A549 (cell line): ENCODE data around the gene ZNF628. TPM values are rescaled to one million over a fixed set of nuclear protein-coding genes. Genes with fewer than 3 reads are reported as not detected.

Experiments used
- ATAC-seq, 2 experiments: fragments of 200-7000 bp in 1 of 2; fragments of >200 bp in 1 of 2; cut with Nextera tagmentation in 1 of 2; cut with Tn5 transposase in 1 of 2; 3 replicates each; pipeline versions ENCODE4 v1.8.0 to v1.9.1; 2018 to 2020; ENCODE audit warnings: mild to moderate bottlenecking in 1 of 2, moderate library complexity in 1 of 2
- CTCF ChIA-PET: fragments of 300-600 bp; sonication (Branson Sonifier 250); formaldehyde crosslinking; extraction: SDS; loops from one replicate; lab custom pipeline; 2021; ENCODE audit warnings: antibody characterized with exemption, inconsistent platforms; lab: Yijun Ruan, JAX
- POLR2A ChIA-PET: fragments of 350-600 bp; formaldehyde crosslinking; extraction: SDS; loops from one replicate; lab custom pipeline; 2021; ENCODE audit warnings: antibody characterized with exemption, inconsistent platforms; lab: Yijun Ruan, JAX
- DNase-seq, 2 experiments: peaks; one replicate each; pipeline versions ENCODE4 v3.0.0 to v3.0.0-alpha.2; 2011 to 2016; ENCODE audit warnings: low read depth in 1 of 2, low spot score in 1 of 2
- FAIRE-seq: peaks from 2 replicates; lab custom pipeline; 2011; peaks lifted over from hg19 to GRCh38; lab: Jason Lieb, UNC
- H3K27ac ChIP-seq, 2 experiments: fragments of >200 bp; sonication (Bioruptor Twin); formaldehyde crosslinking; 3 replicates each; pipeline ENCODE4 v1.5.1; 2016 to 2017
- H3K4me1 ChIP-seq: fragments of >200 bp; sonication (Bioruptor Twin); formaldehyde crosslinking; 3 replicates; pipeline ENCODE4 v1.6.1; 2016
- H3K4me2 ChIP-seq: fragments of >200 bp; sonication (Bioruptor Twin); formaldehyde crosslinking; 3 replicates; pipeline ENCODE4 v1.6.1; 2016
- H3K4me3 ChIP-seq: fragments of >200 bp; sonication (Bioruptor Twin); formaldehyde crosslinking; 3 replicates; pipeline ENCODE4 v1.5.1; 2016
- H3K9me3 ChIP-seq: fragments of >200 bp; sonication (Bioruptor Twin); formaldehyde crosslinking; 3 replicates; pipeline ENCODE4 v1.6.1; 2016
- BCL3 ChIP-seq: fragments of >200 bp; sonication (Bioruptor Twin); formaldehyde crosslinking; IDR thresholded peaks from 3 replicates; pipeline ENCODE4 v1.6.1; 2016
- CBX2 ChIP-seq: fragments of 200-600 bp; sonication (generic); IDR thresholded peaks from 2 replicates; pipeline ENCODE4 v1.6.1; 2016; ENCODE audit warnings: low read depth, mild to moderate bottlenecking, borderline replicate concordance
- CHD2 ChIP-seq: fragments of 150-350 bp; IDR thresholded peaks from 2 replicates; pipeline ENCODE4 v1.6.1; 2014; ENCODE audit warnings: low read length; ENCODE audit not compliant: partially characterized antibody
- E2F6 ChIP-seq: IDR thresholded peaks from 2 replicates; pipeline ENCODE4 v1.6.1; 2012; ENCODE audit warnings: low read depth, borderline replicate concordance
- ESRRA ChIP-seq: fragments of 150-350 bp; IDR thresholded peaks from 2 replicates; pipeline ENCODE4 v1.6.1; 2014; ENCODE audit warnings: mild to moderate bottlenecking, low read length, borderline replicate concordance
- FOSL2 ChIP-seq, 2 experiments: fragments of 450-650 bp in 1 of 2; fragments of >200 bp in 1 of 2; sonication (Bioruptor Twin) in 1 of 2; formaldehyde crosslinking; IDR thresholded peaks; 2 replicates each; pipeline versions ENCODE4 v1.5.0 to v1.6.1; 2016 to 2020; ENCODE audit warnings: mild to moderate bottlenecking in 1 of 2, moderate library complexity in 1 of 2
- FOXS1 ChIP-seq: fragments of 250-450 bp; sonication (Bioruptor Pico); IDR thresholded peaks from 2 replicates; pipeline ENCODE4 v1.5.0; 2020; ENCODE audit warnings: mild to moderate bottlenecking, moderate library complexity
- HEYL ChIP-seq: fragments of 250-450 bp; sonication (Bioruptor Pico); IDR thresholded peaks from 2 replicates; pipeline ENCODE4 v1.8.0; 2021; ENCODE audit warnings: mild to moderate bottlenecking, moderate library complexity
- HOXA7 ChIP-seq: fragments of 250-450 bp; sonication (Bioruptor Pico); IDR thresholded peaks from 2 replicates; pipeline ENCODE4 v1.5.0; 2020; ENCODE audit warnings: mild to moderate bottlenecking, moderate library complexity
- HOXB13 ChIP-seq: fragments of 250-450 bp; sonication (Bioruptor Pico); IDR thresholded peaks from 2 replicates; pipeline ENCODE4 v1.5.0; 2020; ENCODE audit warnings: low read depth, mild to moderate bottlenecking, moderate library complexity
- HOXB5 ChIP-seq: fragments of 250-450 bp; sonication (Bioruptor Pico); IDR thresholded peaks from 2 replicates; pipeline ENCODE4 v1.5.0; 2020; ENCODE audit warnings: mild to moderate bottlenecking, moderate library complexity
- KDM1A ChIP-seq: fragments of 200-600 bp; sonication (generic); IDR thresholded peaks from 2 replicates; pipeline ENCODE4 v1.6.1; 2016; ENCODE audit warnings: low read depth, mild to moderate bottlenecking
- KDM5A ChIP-seq: fragments of 200-600 bp; sonication (generic); IDR thresholded peaks from 2 replicates; pipeline ENCODE4 v1.6.1; 2016; ENCODE audit warnings: antibody characterized with exemption, mild to moderate bottlenecking
- MAFK ChIP-seq: fragments of 450-650 bp; IDR thresholded peaks from 2 replicates; pipeline ENCODE4 v1.6.1; 2014; ENCODE audit not compliant: partially characterized antibody
- MAX ChIP-seq: IDR thresholded peaks from 2 replicates; pipeline ENCODE4 v1.6.1; 2012
- MAZ ChIP-seq: fragments of 150-350 bp; IDR thresholded peaks from 2 replicates; pipeline ENCODE4 v1.6.1; 2014; ENCODE audit warnings: antibody characterized with exemption, low read depth, low read length, borderline replicate concordance
- NFE2L2 ChIP-seq: fragments of 150-350 bp; conservative IDR thresholded peaks from 2 replicates; pipeline ENCODE4 v1.6.1; 2014; ENCODE audit warnings: low read length
- NR3C1 ChIP-seq: fragments of >200 bp; sonication (Bioruptor Twin); formaldehyde crosslinking; IDR thresholded peaks from 3 replicates; pipeline ENCODE4 v1.6.1; 2017
- PHF8 ChIP-seq: fragments of 200-600 bp; sonication (generic); IDR thresholded peaks from 2 replicates; pipeline ENCODE4 v1.6.1; 2016; ENCODE audit warnings: low read depth, mild to moderate bottlenecking, antibody characterized with exemption, moderate library complexity, borderline replicate concordance
- POLR2A ChIP-seq: IDR thresholded peaks from 2 replicates; pipeline ENCODE4 v1.6.1; 2012; ENCODE audit warnings: mild to moderate bottlenecking, low read length
- POLR2AphosphoS2 ChIP-seq: conservative IDR thresholded peaks from 2 replicates; pipeline ENCODE4 v1.6.1; 2012; ENCODE audit warnings: low read length, improper control_type of control experiment, inconsistent platforms
- RARB ChIP-seq: fragments of 250-450 bp; sonication (Bioruptor Pico); IDR thresholded peaks from 2 replicates; pipeline ENCODE4 v1.8.0; 2021; ENCODE audit warnings: mild to moderate bottlenecking, moderate library complexity
- RCOR1 ChIP-seq: fragments of 150-350 bp; IDR thresholded peaks from 2 replicates; pipeline ENCODE4 v1.6.1; 2014; ENCODE audit warnings: antibody characterized with exemption, low read length, low read depth
- RFX5 ChIP-seq: fragments of 450-650 bp; IDR thresholded peaks from 2 replicates; pipeline ENCODE4 v1.7.1; 2014; ENCODE audit warnings: antibody characterized with exemption, mild to moderate bottlenecking, moderate library complexity
- USF2 ChIP-seq: fragments of 450-650 bp; IDR thresholded peaks from 2 replicates; pipeline ENCODE4 v1.6.1; 2014; ENCODE audit warnings: antibody characterized with exemption
- ZFP36 ChIP-seq: fragments of 450-650 bp; IDR thresholded peaks from 2 replicates; pipeline ENCODE4 v1.6.1; 2014; ENCODE audit warnings: borderline replicate concordance; ENCODE audit not compliant: partially characterized antibody
- ZNF302 ChIP-seq: fragments of 250-450 bp; sonication (Bioruptor Pico); IDR thresholded peaks from 2 replicates; pipeline ENCODE4 v1.9.0; 2021; ENCODE audit warnings: inconsistent platforms, mild to moderate bottlenecking, moderate library complexity
- WGBS: methylation state at CpG from one replicate; pipeline ENCODE4 v1.1.6; 2017; ENCODE audit errors: missing lambda C conversion rate; 5-methylcytosine and 5-hydroxymethylcytosine counted together
- polyA plus RNA-seq, 4 experiments: library from polyadenylated mRNA; depleted of rRNA in 3 of 4; stranded (reverse); fragments of >200 nt; fragmentation: RNase III in 1 of 4; extraction: RNeasy Plus Mini Kit Qiagen cat#74134 plus additional on column Dnase treatment in 1 of 4; gene quantifications; 2 replicates in 3 of 4; 3 replicates in 1 of 4; pipeline ENCODE4 v1.2.3, GENCODE V29; 2011 to 2017

ZNF628 gene
- polyA plus RNA-seq, 2 of the 4 experiments (the other 2 are of a cell fraction) = 0.32 to 5.7 TPM

- Histone ChIP-seq H3K4me3 (no peak overlapping the region), H3K4me2 (no peak overlapping the region), H3K4me1 (peaks cover 35% of the 10 kb centered on the region), H3K9me3 (no peaks in the 10 kb centered on the region), H3K27ac (no peak overlapping the region)
- POLR2A ChIA-PET = no interaction called here
- FAIRE-seq = no peak
- CTCF ChIA-PET = interaction anchor here (0.9 to 4.3 kb wide), 5 partner anchors 12 to 158 kb away, joined by 3 to 39 read pairs (median 7); no protein-coding TSS in a partner anchor
- ATAC-seq = no peak
- TF ChIP-seq ZNF302 (CRISPR knock-in tag) = no peak
- TF ChIP-seq HOXB5 (CRISPR knock-in tag) = no peak
- no peak for DNase-seq
- 63% methylated on average over 9 of the region's 11 CpGs for WGBS
Measured at GRCh38 chr19:55455576-55456235, 20.7 kb upstream of the ZNF628 start.

GRCh38 chr19:55456347-55456746, 20.1 kb upstream of the ZNF628 start:
- ChIA-PET CTCF (interaction anchor here (1.4 to 3.7 kb wide), 3 partner anchors 11 to 315 kb away, joined by 3 to 39 read pairs (median 7); no protein-coding TSS in a partner anchor), POLR2A (no interaction called here)
- H3K4me2 ChIP-seq = no peak overlapping the region
- DNase-seq = no peak
- no peak for TF ChIP-seq POLR2A
- TF ChIP-seq HOXB13 = no peak
- TF ChIP-seq NFE2L2 = no peak
- TF ChIP-seq HOXA7 (CRISPR knock-in tag) = no peak
- no peak for TF ChIP-seq MAFK
- no peak for TF ChIP-seq PHF8
- TF ChIP-seq E2F6 = no peak
- TF ChIP-seq RFX5 = no peak
- TF ChIP-seq HOXB5 (CRISPR knock-in tag) = no peak
- TF ChIP-seq CBX2 = no peak
- no peak for TF ChIP-seq MAZ
- TF ChIP-seq RARB (CRISPR knock-in tag) = no peak
- TF ChIP-seq USF2 = no peak
- no peak for TF ChIP-seq RCOR1
- no peak for TF ChIP-seq BCL3
- no peak for TF ChIP-seq ESRRA
- no peak overlapping the region for H3K4me3 ChIP-seq
- H3K27ac ChIP-seq = no peak overlapping the region
- peaks cover 33% of the 10 kb centered on the region for H3K4me1 ChIP-seq
- no peak for FAIRE-seq
- ATAC-seq = no peak
- H3K9me3 ChIP-seq = no peaks in the 10 kb centered on the region
- 88% methylated on average over 14 of the region's 14 CpGs for WGBS

GRCh38 chr19:55457683-55458457, 18.5 kb upstream of the ZNF628 start:
- Histone ChIP-seq H3K9me3 (no peaks in the 10 kb centered on the region), H3K4me2 (no peak overlapping the region), H3K4me3 (no peak overlapping the region), H3K27ac (no peak overlapping the region), H3K4me1 (peaks cover 27% of the 10 kb centered on the region)
- WGBS = 88% methylated on average over 16 of the region's 16 CpGs
- CTCF ChIA-PET = interaction anchor here (0.8 to 5.6 kb wide), 7 partner anchors 10 to 317 kb away, joined by 3 to 35 read pairs (median 14); no protein-coding TSS in a partner anchor
- POLR2A ChIA-PET = no interaction called here
- ATAC-seq (no peak), DNase-seq (no peak), FAIRE-seq (no peak)
- no peak for TF ChIP-seq MAZ
- no peak for TF ChIP-seq HEYL (CRISPR knock-in tag)
- TF ChIP-seq ZFP36 = no peak
- TF ChIP-seq MAX = no peak
- no peak for TF ChIP-seq USF2
- TF ChIP-seq BCL3 = no peak
- no peak for TF ChIP-seq NR3C1
- no peak for TF ChIP-seq CHD2
- no peak for TF ChIP-seq KDM5A
- no peak for TF ChIP-seq FOSL2 (IDR thresholded peaks at IDR 0.05)
- no peak for TF ChIP-seq FOSL2 (CRISPR knock-in tag; IDR thresholded peaks at IDR 0.05)
- no peak for TF ChIP-seq RARB (CRISPR knock-in tag)
- no peak for TF ChIP-seq FOXS1 (CRISPR knock-in tag)
- no peak for TF ChIP-seq KDM1A
- no peak for TF ChIP-seq POLR2AphosphoS2
